Liver (tissue), 9 donors: ENCODE measurements around the gene DDA1. TPM values are rescaled to one million over a fixed set of nuclear protein-coding genes. Genes with fewer than 3 reads are reported as not detected.
A peak's percentile ranks its signal among the peaks of the same experiment; 100 is the strongest.

Source experiments
- DNase-seq: peaks from one replicate; pipeline ENCODE4 v3.0.0-alpha.2; 2017; ENCODE audit warnings: low spot score
- H3K27ac ChIP-seq, 2 donors: one replicate each; pipeline ENCODE4 v1.7.0; 2013; ENCODE audit warnings: inconsistent platforms in 2 of 2, low read length in 2 of 2, control low read depth in 1 of 2, low read depth in 1 of 2, mild to moderate bottlenecking in 1 of 2
- H3K27me3 ChIP-seq, 4 donors: one replicate each; pipeline versions ENCODE4 v1.6.1 to v1.7.0; 2013; ENCODE audit warnings: low read length in 3 of 4, inconsistent platforms in 1 of 4, mild to moderate bottlenecking in 1 of 4, moderate library complexity in 1 of 4; ENCODE audit not compliant: control insufficient read depth in 4 of 4, insufficient read depth in 4 of 4
- H3K36me3 ChIP-seq, 4 donors: one replicate each; pipeline versions ENCODE4 v1.6.1 to v1.7.0; 2013; ENCODE audit warnings: low read length in 3 of 4, mild to moderate bottlenecking in 3 of 4, low read depth in 1 of 4, moderate library complexity in 1 of 4; ENCODE audit not compliant: control insufficient read depth in 4 of 4, insufficient read depth in 3 of 4
- H3K4me1 ChIP-seq, 4 donors: one replicate each; pipeline versions ENCODE4 v1.6.1 to v1.7.0; 2013; ENCODE audit warnings: low read length in 3 of 4, mild to moderate bottlenecking in 3 of 4, moderate library complexity in 1 of 4; ENCODE audit not compliant: control insufficient read depth in 4 of 4, insufficient read depth in 4 of 4
- H3K4me3 ChIP-seq, 3 donors: one replicate each; pipeline versions ENCODE4 v1.6.1 to v1.7.0; 2013; ENCODE audit warnings: low read length in 3 of 3, control low read depth in 1 of 3, low read depth in 1 of 3, mild to moderate bottlenecking in 1 of 3
- H3K9ac ChIP-seq, 2 donors: one replicate each; pipeline ENCODE4 v1.7.0; 2013; ENCODE audit warnings: low read length in 2 of 2, mild to moderate bottlenecking in 2 of 2, moderate library complexity in 2 of 2, control low read depth in 1 of 2, low read depth in 1 of 2
- H3K9me3 ChIP-seq, 4 donors: one replicate each; pipeline versions ENCODE4 v1.6.1 to v1.7.0; 2013; ENCODE audit warnings: low read length in 3 of 4; ENCODE audit not compliant: control insufficient read depth in 4 of 4
- EGR1 ChIP-seq, 2 donors: IDR thresholded peaks; 2 replicates each; pipeline ENCODE4 v1.6.1; 2016 to 2018; ENCODE audit warnings: antibody characterized with exemption in 2 of 2, low read depth in 2 of 2
- FOXA1 ChIP-seq: IDR thresholded peaks from 2 replicates; pipeline ENCODE4 v1.6.1; 2016; ENCODE audit warnings: antibody characterized with exemption
- FOXA2 ChIP-seq: IDR thresholded peaks from 2 replicates; pipeline ENCODE4 v1.6.1; 2016; ENCODE audit warnings: antibody characterized with exemption
- HNF4A ChIP-seq, 2 donors: conservative IDR thresholded peaks; 2 replicates each; pipeline ENCODE4 v1.6.1; 2016; ENCODE audit warnings: antibody characterized with exemption in 2 of 2, mild to moderate bottlenecking in 2 of 2
- HNF4G ChIP-seq: IDR thresholded peaks from 2 replicates; pipeline ENCODE4 v1.6.1; 2016; ENCODE audit warnings: antibody characterized with exemption
- JUND ChIP-seq, 2 donors: IDR thresholded peaks; 2 replicates each; pipeline ENCODE4 v1.6.1; 2016; ENCODE audit warnings: antibody characterized with exemption in 2 of 2
- NR2F2 ChIP-seq: IDR thresholded peaks from 2 replicates; pipeline ENCODE4 v1.6.1; 2016; ENCODE audit warnings: antibody characterized with exemption
- RXRA ChIP-seq, 2 donors: IDR thresholded peaks; 2 replicates each; pipeline ENCODE4 v1.6.1; 2017 to 2018; ENCODE audit warnings: antibody characterized with exemption in 2 of 2, mild to moderate bottlenecking in 1 of 2
- SP1 ChIP-seq: IDR thresholded peaks from 2 replicates; pipeline ENCODE4 v1.6.1; 2018; ENCODE audit warnings: antibody characterized with exemption, mild to moderate bottlenecking
- TAF1 ChIP-seq: conservative IDR thresholded peaks from 2 replicates; pipeline ENCODE4 v1.6.1; 2016; ENCODE audit warnings: antibody characterized with exemption, mild to moderate bottlenecking
- YY1 ChIP-seq: IDR thresholded peaks from 2 replicates; pipeline ENCODE4 v1.6.1; 2016; ENCODE audit warnings: antibody characterized with exemption, mild to moderate bottlenecking
- WGBS: extraction: QIAGEN DNeasy Blood & Tissue Kit; methylation state at CpG from one replicate; pipeline ENCODE4 v1.1.7; 2013; 5-methylcytosine and 5-hydroxymethylcytosine counted together
- polyA plus RNA-seq, 2 donors: library from polyadenylated mRNA; stranded (reverse) in 1 of 2; unstranded in 1 of 2; fragments of 200-250 nt in 1 of 2; fragments of >200 nt in 1 of 2; fragmentation: Nextera tagmentation in 1 of 2; extraction: Ambion mirVana in 1 of 2; gene quantifications; one replicate each; pipeline versions ENCODE4 v1.2.1 to v1.2.3, GENCODE V29; 2013 to 2015
- total RNA-seq, 2 donors: library from RNA; depleted of rRNA; stranded (reverse); fragments of >200 nt; gene quantifications; one replicate each; pipeline ENCODE4 v1.2.3, GENCODE V29; 2014
- TF ChIP-seq, protein P1 (sequence below): fragments of 150-350 bp; IDR thresholded peaks from 2 replicates; pipeline ENCODE4 v1.5.1; 2017; ENCODE audit warnings: improper control_type of control experiment, low read depth, low read length; ENCODE audit not compliant: missing input control
- TF ChIP-seq, protein P2 (sequence below): IDR thresholded peaks from 2 replicates; pipeline ENCODE4 v1.6.1; 2016; ENCODE audit warnings: antibody characterized with exemption
- TF ChIP-seq, protein P3 (sequence below): IDR thresholded peaks from 2 replicates; pipeline ENCODE4 v1.6.1; 2016; ENCODE audit warnings: antibody characterized with exemption, mild to moderate bottlenecking
- donor health status: healthy.
- donor health status: healthy.
- donor health status: healthy.
- donor health status: healthy.
- donor health status: healthy.

DDA1 gene
- total and polyA plus RNA-seq, 4 donors = 7.9 to 37.9 (median 20.8) TPM

DNA sequence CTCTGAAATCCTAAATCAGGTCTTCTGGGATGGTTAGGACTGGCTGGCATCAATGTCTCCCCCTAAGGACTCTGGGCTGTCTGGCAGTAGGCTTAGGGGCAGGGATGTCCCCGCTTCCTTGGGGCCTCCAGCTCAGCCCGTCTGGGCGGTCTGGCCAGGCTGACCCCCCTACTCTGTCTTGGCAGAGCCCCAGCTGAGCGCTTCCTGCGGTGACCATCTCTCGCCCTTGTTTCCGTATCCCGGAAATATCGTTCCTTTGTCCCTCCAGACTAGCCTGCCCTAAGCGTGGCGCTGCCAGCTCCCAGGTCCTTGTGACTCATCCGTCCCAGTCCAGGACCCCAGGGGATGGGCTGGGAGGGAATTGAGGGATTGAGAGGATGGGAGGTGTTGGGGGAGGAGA lies 39.3 kb downstream of the DDA1 start:
- H3K27ac ChIP-seq = no peak overlapping the region
- no peaks in the 10 kb centered on the region for H3K27me3 ChIP-seq
- peaks cover 0 to 3% (median 0%) of the 10 kb centered on the region in 4 donors for H3K36me3 ChIP-seq
- DNase-seq = no peak
- 12% methylated on average over 12 of the region's 12 CpGs for WGBS
- no peaks in the 10 kb centered on the region for H3K4me1 ChIP-seq
- no peak overlapping the region for H3K4me3 ChIP-seq
- H3K9me3 ChIP-seq = no peaks in the 10 kb centered on the region
- peak; percentile 58 for TF ChIP-seq NR2F2
- TF ChIP-seq SP1 = no peak
- no peak overlapping the region for H3K9ac ChIP-seq

GRCh38 chr19:17351815-17352435 lies 42.6 kb downstream of the DDA1 start:
- Histone ChIP-seq H3K27ac (no peak overlapping the region), H3K4me3 (no peak overlapping the region), H3K4me1 (no peaks in the 10 kb centered on the region), H3K9ac (no peak overlapping the region), H3K9me3 (no peaks in the 10 kb centered on the region), H3K36me3 (no peaks in the 10 kb centered on the region), H3K27me3 (no peaks in the 10 kb centered on the region)
- no peak for DNase-seq
- WGBS = 88% methylated on average over 45 of the region's 45 CpGs
- TF ChIP-seq HNF4A (conservative IDR thresholded peaks at IDR 0.05) (no peak), NR2F2 (no peak), RXRA (IDR thresholded peaks at IDR 0.05) (no peak), YY1 (no peak), HNF4G (no peak), JUND (IDR thresholded peaks at IDR 0.05) (no peak), FOXA2 (no peak), EGR1 (IDR thresholded peaks at IDR 0.05; ENCODE audit: low read depth in 2 of 2) (no peak), TAF1 (no peak), SP1 (no peak), FOXA1 (no peak)
- TF ChIP-seq, protein P1, sequence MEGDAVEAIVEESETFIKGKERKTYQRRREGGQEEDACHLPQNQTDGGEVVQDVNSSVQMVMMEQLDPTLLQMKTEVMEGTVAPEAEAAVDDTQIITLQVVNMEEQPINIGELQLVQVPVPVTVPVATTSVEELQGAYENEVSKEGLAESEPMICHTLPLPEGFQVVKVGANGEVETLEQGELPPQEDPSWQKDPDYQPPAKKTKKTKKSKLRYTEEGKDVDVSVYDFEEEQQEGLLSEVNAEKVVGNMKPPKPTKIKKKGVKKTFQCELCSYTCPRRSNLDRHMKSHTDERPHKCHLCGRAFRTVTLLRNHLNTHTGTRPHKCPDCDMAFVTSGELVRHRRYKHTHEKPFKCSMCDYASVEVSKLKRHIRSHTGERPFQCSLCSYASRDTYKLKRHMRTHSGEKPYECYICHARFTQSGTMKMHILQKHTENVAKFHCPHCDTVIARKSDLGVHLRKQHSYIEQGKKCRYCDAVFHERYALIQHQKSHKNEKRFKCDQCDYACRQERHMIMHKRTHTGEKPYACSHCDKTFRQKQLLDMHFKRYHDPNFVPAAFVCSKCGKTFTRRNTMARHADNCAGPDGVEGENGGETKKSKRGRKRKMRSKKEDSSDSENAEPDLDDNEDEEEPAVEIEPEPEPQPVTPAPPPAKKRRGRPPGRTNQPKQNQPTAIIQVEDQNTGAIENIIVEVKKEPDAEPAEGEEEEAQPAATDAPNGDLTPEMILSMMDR = no peak
- TF ChIP-seq, protein P2, sequence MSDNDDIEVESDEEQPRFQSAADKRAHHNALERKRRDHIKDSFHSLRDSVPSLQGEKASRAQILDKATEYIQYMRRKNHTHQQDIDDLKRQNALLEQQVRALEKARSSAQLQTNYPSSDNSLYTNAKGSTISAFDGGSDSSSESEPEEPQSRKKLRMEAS = no peak
- TF ChIP-seq, protein P3, sequence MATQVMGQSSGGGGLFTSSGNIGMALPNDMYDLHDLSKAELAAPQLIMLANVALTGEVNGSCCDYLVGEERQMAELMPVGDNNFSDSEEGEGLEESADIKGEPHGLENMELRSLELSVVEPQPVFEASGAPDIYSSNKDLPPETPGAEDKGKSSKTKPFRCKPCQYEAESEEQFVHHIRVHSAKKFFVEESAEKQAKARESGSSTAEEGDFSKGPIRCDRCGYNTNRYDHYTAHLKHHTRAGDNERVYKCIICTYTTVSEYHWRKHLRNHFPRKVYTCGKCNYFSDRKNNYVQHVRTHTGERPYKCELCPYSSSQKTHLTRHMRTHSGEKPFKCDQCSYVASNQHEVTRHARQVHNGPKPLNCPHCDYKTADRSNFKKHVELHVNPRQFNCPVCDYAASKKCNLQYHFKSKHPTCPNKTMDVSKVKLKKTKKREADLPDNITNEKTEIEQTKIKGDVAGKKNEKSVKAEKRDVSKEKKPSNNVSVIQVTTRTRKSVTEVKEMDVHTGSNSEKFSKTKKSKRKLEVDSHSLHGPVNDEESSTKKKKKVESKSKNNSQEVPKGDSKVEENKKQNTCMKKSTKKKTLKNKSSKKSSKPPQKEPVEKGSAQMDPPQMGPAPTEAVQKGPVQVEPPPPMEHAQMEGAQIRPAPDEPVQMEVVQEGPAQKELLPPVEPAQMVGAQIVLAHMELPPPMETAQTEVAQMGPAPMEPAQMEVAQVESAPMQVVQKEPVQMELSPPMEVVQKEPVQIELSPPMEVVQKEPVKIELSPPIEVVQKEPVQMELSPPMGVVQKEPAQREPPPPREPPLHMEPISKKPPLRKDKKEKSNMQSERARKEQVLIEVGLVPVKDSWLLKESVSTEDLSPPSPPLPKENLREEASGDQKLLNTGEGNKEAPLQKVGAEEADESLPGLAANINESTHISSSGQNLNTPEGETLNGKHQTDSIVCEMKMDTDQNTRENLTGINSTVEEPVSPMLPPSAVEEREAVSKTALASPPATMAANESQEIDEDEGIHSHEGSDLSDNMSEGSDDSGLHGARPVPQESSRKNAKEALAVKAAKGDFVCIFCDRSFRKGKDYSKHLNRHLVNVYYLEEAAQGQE = no peak
